ENCODE data around the gene ARSG. TPM values are rescaled to one million over a fixed set of nuclear protein-coding genes. Genes with fewer than 3 reads are reported as not detected.
"Not testable (repeated sequence)": the region's sequence is repeated elsewhere in the genome, so short reads cannot be mapped to it uniquely, and the experiment has no call there.

ARSG gene
- total RNA-seq, 1 donor from 2014 or later = 2.7 TPM

DNA sequence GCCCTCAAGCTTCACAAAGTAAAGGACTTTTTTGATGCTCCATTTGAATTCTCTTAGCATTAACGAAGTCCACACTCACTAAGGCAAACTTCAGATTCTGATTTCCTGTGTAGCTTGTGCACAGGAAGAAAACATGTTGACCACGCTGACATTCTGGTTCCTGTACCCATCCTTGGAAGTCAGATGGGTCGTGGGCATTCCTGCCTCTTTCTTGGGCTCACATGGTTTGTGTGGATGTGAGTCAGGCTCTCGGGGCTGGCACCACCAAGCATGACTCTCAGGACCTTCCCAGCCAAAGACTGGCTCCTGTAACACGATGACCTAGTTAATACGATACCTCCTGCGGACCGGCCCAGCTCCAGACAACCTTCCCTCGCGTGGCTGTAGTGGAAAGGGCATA, 32.8 kb downstream of the ARSG start:
- intact Hi-C loops (cut with DNase I) = no loop called here
- DNase-seq (ENCODE audit: low spot score) = no peak

DNA sequence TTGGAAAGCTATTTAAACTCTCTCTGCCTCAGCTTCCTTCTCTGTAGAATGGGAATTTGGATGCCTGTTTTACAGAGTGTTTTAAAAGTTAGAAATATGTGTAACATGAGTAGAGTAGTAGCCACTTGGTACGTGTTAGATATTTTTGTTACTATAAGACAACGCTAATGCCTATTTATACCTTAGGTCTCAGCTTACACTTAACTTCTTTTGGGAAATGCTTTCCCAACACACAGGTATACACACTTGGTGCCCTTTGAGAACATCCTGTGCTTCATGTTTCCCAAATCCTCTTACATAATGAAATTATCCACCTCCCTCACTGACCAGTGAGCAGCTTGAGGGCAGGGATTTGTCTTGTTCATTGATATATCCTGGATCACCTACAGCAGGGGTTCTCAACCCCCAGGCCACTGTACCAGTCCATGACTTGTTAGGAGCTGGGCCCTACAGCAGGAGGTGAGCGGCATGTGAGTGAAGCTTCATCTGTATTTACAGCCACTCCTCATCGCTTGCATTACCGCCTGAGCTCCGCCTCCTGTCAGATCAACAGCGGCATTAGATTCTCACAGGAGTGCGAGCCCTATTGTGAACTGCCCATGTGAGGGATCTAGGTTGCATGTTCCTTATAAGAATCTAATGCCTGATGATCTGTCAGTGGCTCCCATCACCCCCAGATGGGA, 33.5 kb downstream of the ARSG start:
- intact Hi-C loops (cut with DNase I) = no loop called here
- no peak for DNase-seq (ENCODE audit: low spot score)

DNA sequence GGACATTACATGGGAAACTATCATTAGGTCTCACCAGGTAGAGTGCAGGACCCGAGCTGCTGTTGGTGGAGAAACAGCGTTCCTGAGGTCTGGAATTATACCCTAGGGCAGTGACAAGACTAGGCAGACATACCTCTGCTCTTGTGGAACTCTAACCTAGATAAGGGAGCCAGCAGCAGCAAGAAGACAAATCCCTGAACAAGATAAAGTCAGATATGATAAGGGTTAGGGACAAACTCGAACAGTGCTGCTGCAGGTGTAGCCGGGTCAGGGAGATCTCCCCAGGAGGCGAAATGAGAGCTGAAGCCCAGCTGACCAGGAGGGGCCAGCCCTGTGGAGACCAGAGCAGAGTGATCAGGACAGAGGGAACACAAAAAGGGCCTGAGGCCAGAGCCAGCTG, 34.7 kb downstream of the ARSG start:
- intact Hi-C loops (cut with DNase I) = no loop called here
- no peak for DNase-seq (ENCODE audit: low spot score)

DNA sequence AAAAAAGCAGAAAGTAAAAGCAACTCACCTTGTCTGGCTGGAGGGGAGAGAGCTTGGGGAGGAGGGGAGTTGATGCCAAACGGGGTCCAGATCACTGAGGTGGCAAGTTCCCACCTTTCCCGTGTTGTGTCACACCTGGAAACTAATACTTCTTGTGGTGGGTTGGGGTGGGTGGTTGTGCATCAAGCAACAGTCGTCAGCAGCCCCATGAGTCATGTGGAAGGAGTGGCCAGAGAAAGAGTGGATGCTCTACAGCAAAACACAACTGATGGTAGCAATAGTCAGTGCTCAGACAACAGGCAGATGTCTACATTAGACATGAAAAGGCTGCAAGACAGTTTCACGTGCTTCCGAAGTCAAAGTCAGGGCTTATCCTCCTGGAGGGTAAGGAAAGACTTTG, 35.4 kb downstream of the ARSG start:
- intact Hi-C loops (cut with DNase I) = no loop called here
- DNase-seq (ENCODE audit: low spot score) = no peak

DNA sequence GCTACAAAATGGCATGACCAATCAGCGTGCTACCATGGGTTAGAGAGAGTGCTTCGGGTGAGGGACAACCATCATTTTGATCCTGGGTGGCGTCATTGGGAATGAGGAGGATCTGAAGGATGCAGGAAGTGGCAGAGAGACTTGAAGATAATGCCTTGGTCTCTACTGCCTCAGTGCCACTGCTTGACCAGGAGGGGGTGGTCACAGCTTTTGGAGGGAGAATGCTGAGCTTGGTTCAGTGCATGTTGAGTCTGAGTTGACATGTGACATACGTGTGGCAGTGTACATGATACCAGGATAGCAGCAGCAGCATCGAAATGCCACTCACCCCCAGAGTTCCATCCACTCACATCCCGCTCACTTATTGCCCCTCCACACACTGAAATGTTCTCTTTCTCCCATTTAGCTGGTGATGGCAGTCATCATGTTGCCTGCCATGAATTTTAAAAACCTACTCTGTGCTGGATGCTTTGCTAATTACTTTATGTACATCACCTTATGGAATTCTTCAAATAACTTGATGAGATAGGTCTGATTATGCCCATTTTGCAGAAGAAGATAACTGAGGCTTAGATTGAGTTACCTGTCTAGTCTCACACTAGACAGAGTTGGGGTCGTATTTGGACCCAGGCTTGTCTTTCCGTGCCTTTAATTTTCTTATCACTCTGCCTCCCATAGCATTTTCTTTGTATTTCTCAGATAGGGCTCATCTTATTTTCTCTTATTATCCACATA, 36.7 kb downstream of the ARSG start:
- DNase-seq (ENCODE audit: low spot score) = no peak
- intact Hi-C loops (cut with DNase I) = no loop called here

DNA sequence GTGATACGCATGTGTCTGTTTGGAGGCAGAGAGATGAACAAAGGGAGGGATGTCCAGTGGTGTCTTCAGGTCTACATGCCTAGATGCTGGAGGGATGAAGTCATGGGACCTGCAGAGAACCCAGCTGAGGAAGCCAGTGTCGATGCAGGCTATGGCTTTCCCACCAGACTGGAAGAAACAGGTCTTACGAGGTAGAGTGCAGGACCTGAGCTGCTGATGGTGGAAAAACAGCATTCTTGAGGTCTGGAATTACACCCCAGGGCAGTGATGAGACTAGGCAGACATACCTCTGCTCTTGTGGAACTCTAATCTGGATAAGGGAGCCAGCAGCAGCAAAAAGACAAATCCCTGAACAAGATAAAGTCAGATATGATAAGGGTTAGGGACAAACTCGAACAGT, 37.4 kb downstream of the ARSG start:
- no peak for DNase-seq (ENCODE audit: low spot score)
- intact Hi-C loops (cut with DNase I) = no loop called here

DNA sequence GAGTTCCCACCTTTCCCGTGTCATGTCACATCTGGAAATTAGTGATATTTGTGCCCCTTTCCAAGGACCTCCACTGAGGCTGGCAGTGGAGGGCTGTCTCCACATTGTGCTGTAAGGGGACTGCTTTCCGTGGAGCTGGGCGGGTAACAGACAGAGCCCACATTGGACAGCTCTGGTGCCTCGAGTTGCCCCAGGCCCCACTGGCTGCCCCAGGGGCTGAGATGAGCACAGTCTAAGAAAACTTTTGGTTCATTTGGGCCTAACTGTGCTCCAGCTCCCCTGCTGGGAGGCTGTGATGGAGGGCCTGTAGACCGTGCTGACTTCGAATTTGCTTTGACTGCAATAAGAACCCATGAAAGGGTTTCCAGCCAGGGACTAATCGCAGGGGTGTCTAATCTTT, 38.0 kb downstream of the ARSG start:
- intact Hi-C loops (cut with DNase I) = no loop called here
- DNase-seq (ENCODE audit: low spot score) = no peak

DNA sequence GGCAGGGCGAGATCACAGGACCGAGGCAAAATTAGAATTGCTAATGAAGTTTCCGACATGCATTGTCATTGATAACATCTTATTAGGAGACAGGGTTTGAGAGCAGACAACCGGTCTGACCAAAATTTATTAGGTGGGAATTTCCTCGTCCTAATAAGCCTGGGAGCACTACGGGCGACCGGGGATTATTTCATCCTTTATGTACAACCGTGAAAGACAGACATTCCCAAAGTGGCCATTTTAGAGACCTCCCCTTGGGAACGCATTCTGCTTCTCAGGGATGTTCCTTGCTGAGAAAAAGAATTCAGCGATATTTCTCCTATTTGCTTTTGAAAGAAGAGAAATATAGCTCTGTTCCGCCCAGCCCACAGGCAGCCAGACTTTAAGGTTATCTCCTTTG, 40.6 kb downstream of the ARSG start:
- intact Hi-C loops (cut with DNase I); DNase-seq (ENCODE audit: low spot score): not testable (repeated sequence)

DNA sequence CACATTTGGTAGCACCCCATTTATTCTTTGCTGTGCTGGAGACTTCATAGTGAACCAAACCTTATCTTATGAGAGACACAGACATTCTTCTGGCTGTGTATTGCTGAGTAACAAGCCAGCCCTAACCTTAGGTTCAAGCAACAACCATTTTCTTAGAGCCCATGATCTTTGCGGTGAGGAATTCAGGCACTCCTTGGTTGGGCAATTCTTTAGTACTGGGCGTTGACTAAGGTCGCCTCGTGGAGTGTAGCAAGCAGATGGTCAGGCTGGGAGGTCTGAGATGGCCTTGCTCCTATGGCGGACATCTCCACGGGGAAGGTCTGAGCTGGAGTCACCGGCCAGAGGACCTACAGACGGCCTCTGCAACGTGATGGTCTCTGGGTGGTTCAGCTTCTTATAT, 43.1 kb downstream of the ARSG start:
- intact Hi-C loops (cut with DNase I) = no loop called here

DNA sequence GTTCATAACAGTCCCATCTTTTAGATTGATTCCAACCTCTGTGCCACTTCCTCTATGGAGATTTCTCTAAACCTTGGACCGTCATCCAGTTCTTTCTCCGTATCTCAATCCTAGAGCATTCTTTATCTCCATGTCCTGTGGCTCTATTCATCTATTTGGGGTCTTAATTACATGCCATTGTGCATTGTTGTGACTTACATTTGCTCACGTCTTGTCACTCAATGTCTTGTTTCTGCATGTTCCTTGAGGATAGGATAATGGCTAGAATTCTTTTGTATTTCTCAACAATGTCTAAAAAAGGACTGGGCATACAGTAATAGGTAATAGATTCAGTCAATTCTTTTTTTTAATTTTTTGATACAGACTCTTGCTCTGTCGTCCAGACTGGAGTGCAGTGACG, 50.2 kb downstream of the ARSG start:
- intact Hi-C loops (cut with DNase I) = no loop called here
- DNase-seq (ENCODE audit: low spot score) = no peak

More for the DNA sequence above, 43.1 kb downstream of the ARSG start:
- DNase-seq (ENCODE audit: low spot score) = no peak

DNA sequence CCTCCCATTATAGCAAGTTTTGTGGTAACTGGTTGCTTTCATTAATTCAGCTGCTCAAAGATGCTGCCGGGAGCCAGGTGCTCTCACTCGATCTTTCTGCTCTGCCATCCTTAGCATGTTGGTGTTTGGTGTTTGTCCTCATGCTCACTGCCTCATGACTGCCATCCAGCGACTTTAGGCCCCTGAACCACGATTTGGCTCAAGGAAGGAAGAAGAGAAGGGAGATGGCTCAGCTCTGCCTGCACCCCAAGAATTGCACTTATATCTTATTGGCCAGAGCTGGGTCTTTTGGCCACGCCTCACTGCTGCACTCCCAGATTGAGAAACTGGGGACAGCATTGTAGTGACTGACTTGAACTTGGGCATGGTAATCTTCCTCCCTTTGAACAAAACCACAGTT, 52.7 kb downstream of the ARSG start:
- intact Hi-C loops (cut with DNase I) = no loop called here
- DNase-seq (ENCODE audit: low spot score) = no peak

DNA sequence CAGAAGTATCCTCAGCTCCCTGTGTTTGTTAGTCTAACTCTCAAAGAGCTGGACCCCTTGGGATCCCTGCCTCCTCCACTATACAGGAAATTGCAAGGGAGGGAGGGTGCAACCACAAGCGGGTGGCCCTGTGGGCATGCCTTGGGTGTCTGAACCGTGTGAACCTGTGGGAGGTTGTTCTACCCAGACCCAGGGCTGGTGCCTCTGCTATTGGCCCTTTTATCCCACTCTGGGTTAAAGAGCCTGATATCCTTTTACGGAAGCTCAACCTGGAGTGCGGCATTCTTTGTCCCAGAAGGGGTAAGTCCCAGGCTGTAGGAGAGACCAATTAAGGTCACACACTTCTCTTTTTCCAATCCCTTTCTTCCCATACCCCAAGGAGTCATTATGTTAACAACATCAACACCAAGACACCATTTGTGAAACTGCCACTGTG, 53.4 kb downstream of the ARSG start:
- no peak for DNase-seq (ENCODE audit: low spot score)
- intact Hi-C loops (cut with DNase I) = no loop called here

DNA sequence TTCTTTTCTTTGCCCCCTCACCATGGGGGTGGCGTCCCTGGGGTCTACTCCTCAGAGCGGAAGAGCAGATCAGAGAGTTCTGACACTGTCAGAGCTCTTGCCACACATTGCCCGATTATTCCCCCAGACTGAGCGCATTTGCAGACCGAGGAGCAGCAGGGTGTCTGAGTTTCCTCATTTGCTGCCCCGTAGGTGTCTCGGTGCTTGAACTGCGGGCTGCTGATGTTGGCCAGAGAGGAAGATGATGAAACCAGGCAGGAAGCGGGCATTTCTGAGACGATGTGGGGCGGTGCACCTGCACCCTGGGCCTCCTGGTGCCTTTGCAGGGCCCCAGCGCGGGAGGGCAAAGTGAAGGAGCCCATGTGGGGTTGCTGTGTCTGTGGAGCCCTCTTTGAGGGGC, 55.2 kb downstream of the ARSG start:
- intact Hi-C loops (cut with DNase I) = no loop called here
- DNase-seq (ENCODE audit: low spot score) = peak; percentile 90

DNA sequence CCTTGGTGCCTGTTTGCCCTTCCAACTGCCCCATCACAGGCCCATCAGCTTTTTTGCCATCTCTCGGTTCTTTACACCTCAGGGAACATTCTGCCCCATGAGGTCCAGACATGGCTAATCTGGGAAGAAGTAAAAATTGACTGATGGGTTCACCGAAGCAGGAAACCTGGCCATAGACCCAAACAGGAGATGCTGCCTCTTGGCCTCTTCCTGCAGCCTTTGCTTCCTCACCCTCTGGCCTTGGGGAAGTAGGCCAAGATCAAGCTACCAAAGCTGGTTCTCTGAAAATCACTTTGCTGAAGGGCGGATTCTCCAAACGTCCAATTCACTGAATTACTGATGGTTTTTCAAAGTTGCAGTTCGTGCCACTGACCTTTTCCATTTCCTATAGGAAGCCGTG, 56.1 kb downstream of the ARSG start:
- intact Hi-C loops (cut with DNase I) = no loop called here
- DNase-seq (ENCODE audit: low spot score) = no peak

DNA sequence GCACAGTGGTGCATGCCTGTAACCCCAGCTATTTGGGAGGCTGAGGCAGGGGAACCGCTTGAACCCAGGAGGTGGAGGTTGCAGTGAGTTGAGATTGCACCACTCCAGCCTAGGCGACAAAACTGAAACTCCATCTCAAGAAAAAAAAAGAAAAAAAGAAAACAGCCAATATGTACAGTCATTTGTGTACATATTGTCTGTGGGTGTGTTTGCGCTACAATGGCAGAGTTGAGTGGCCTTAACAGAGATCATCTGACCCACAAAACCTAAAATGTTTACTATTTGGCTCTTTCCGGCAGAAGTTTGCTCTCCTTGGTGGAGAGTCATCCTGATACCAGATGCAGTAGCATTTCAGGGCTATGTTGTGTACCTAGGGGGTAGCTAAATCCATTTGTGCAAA, 57.9 kb downstream of the ARSG start:
- no peak for DNase-seq (ENCODE audit: low spot score)
- intact Hi-C loops (cut with DNase I) = no loop called here

DNA sequence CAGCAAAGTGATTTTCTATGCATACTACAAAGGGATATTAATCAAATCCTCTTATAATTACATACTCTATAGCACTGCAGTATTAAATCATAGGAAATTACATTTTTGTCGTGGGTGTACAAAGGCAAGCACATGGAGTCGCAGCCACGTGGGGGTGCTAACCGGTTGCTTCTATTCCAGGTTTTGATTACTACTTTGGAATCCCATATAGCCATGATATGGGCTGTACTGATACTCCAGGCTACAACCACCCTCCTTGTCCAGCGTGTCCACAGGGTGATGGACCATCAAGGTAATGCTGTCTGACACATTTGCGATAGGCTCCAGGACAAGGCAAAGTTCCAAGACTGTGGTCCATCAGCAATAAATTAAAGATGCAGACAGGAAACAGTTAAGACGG, 60.1 kb downstream of the ARSG start:
- DNase-seq (ENCODE audit: low spot score) = no peak
- intact Hi-C loops (cut with DNase I) = no loop called here

DNA sequence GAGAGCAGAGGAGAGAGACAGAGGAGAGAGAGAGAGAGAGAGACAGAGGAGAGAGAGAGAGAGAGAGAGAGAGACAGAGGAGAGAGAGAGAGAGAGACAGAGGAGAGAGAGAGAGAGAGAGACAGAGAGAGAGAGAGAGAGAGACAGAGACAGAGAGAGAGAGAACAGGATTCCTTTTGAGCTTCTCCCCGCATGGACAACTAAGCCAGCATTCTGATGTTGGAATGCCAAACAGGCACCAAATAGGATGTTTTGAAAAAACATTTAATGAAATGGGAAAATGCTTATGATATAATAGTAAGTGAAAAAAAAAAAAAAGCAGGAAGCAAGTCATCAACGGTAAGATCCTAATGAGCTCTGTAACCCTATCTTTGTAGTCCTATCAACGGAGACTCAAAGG, 60.7 kb downstream of the ARSG start:
- intact Hi-C loops (cut with DNase I) = no loop called here
- no peak for DNase-seq (ENCODE audit: low spot score)

DNA sequence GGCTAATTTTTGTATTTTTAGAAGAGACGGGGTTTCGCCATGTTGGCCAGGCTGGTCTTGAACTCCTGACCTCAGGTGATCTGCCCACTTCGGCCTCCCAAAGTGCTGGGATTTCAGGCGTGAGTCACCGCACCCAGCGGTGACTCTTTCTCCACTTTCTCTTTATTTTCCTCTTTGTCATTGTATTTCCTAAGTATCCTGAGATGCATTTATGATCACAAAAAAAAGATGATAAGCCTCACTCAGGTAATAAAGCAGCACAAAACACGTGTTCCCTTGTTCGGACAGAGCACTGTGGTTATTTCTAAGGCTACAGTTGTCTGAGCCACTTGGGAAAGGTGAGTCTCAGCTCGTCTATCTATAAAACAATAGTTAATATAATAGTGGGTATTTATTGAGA, 61.4 kb downstream of the ARSG start:
- DNase-seq (ENCODE audit: low spot score); intact Hi-C loops (cut with DNase I): not testable (repeated sequence)

DNA sequence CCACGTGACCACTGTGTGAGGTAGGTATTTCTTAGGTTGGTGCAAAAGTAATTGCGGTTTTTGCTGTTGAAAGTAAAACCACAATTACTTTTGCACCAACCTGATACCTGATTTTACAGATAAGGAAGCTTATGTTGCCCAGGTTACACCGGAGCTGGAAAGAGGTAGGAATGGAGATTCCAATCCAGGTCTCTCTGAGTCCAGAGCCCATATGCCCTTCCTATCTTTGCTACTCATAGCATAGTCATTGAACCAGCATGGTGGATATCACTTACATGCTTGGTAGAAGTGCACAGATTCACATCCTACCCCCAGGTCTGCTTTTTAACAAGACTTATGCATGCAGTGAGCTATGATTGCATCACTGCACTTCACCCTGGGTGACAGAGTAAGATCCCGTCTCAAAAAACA, 61.8 kb downstream of the ARSG start:
- intact Hi-C loops (cut with DNase I) = no loop called here
- no peak for DNase-seq (ENCODE audit: low spot score)

DNA sequence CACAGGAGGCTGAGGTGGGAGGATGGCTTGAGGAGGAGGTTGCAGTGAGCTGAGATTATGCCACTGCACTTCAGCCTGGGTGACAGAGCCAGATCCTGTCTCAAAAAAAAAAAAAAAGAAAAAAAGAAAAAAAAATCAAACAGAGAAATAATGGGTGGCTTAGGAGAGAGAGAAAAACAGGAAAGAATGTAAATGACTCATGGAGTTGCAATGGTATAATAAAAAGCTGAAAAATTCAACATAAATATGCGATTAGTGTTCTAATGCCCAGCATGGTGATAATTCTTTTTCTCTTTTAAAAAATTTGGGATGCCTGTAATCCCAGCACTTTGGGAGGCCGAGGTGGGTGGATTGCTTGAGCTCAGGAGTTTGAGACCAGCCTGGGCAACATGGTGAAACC, 63.0 kb downstream of the ARSG start:
- DNase-seq (ENCODE audit: low spot score); intact Hi-C loops (cut with DNase I): not testable (repeated sequence)

DNA sequence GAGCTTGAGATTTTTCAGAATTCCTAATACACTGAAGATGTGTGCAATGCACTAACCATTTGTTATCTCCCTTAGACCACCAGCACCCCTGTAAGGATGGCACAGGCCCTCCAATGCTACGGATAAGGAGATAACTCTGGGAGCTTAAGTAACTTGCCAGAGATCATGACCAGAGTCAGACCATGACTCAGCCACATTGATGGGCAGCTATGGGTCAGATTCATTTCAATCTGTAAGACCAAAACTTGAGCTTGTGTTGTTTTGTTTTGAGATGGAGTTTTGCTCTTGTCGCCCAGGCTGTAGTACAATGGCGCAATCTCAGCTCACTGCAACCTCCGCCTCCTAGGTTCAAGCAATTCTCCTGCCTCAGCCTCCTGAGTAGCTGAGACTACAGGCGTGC, 63.8 kb downstream of the ARSG start:
- DNase-seq (ENCODE audit: low spot score); intact Hi-C loops (cut with DNase I): not testable (repeated sequence)

Measured in cardiac septum (tissue), 1 donor.